Activated T-helper 1 cell treated with anti-CD3 and anti-CD28 coated beads, Interleukin-12 subunit alpha, Interleukin-12 subunit beta, Interleukin-2, Interleukin-4 antibody, amounts not matched to agents 30 ng/mL and 10 ng/mL and 1 ng/mL, durations not matched to agents 14 hours and 24 hours and 36 hours (primary cell): ENCODE results near the gene TPO. TPM values are rescaled to one million over a fixed set of nuclear protein-coding genes. Genes with fewer than 3 reads are reported as not detected.
"Not testable (repeated sequence)": the region's sequence is repeated elsewhere in the genome, so short reads cannot be mapped to it uniquely, and the experiment has no call there.

ENCODE experiments used
- DNase-seq: peaks from one replicate; pipeline ENCODE4 v3.0.0; 2021; ENCODE audit warnings: low spot score
- H3K27ac Mint-ChIP-seq: one replicate; pipeline ENCODE4 v1.8.0; 2021; ENCODE audit warnings: mild to moderate bottlenecking, mixed read lengths
- H3K27me3 Mint-ChIP-seq: one replicate; pipeline ENCODE4 v1.8.0; 2022; ENCODE audit warnings: mild to moderate bottlenecking, moderate library complexity, mixed read lengths; ENCODE audit not compliant: insufficient read depth
- H3K36me3 Mint-ChIP-seq: one replicate; pipeline ENCODE4 v1.8.0; 2021; ENCODE audit warnings: low read depth, mixed read lengths
- H3K4me1 Mint-ChIP-seq: one replicate; pipeline ENCODE4 v1.8.0; 2021; ENCODE audit warnings: low read depth, mixed read lengths
- H3K4me3 Mint-ChIP-seq: one replicate; pipeline ENCODE4 v1.8.0; 2021; ENCODE audit warnings: mild to moderate bottlenecking, moderate library complexity, mixed read lengths
- H3K9me3 Mint-ChIP-seq: one replicate; pipeline ENCODE4 v1.8.0; 2021; ENCODE audit warnings: mixed read lengths
- intact Hi-C: fragments of 100-400 bp; cut with micrococcal nuclease; formaldehyde crosslinking; loops from one replicate; pipeline ENCODE4 v1.15.1; 2024
- total RNA-seq: library from RNA; stranded (reverse); gene quantifications from 2 replicates; pipeline ENCODE4 v1.2.3, GENCODE V29; 2022

Gene TPO
- total RNA-seq, 1 donor from 2014 or later: not detected

DNA sequence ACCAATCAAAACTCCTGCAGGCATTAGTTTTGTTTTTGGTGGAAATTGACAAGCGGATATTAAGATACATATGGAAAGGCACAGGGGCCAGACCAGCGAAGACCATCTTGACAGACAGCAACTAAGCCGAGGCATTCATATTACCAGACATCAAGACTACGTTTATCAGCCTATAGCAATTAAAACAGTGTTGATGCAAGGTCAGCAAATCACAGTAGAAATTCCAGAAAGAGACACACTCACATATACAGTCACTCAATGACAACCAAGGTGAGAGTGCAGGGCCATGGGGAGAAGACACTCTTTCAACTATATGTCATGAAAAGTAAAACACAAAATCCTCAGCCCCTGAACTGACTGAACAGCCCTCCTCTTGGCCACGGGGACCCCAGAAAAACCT is 164.6 kb downstream of the TPO start:
- Mint-ChIP-seq H3K27ac (no peak overlapping the region), H3K4me1 (no peaks in the 10 kb centered on the region), H3K4me3 (no peak overlapping the region), H3K27me3 (peaks cover 7% of the 10 kb centered on the region), H3K9me3 (no peaks in the 10 kb centered on the region), H3K36me3 (no peaks in the 10 kb centered on the region)
- DNase-seq: no peak
- intact Hi-C loops: no loop called here

DNA sequence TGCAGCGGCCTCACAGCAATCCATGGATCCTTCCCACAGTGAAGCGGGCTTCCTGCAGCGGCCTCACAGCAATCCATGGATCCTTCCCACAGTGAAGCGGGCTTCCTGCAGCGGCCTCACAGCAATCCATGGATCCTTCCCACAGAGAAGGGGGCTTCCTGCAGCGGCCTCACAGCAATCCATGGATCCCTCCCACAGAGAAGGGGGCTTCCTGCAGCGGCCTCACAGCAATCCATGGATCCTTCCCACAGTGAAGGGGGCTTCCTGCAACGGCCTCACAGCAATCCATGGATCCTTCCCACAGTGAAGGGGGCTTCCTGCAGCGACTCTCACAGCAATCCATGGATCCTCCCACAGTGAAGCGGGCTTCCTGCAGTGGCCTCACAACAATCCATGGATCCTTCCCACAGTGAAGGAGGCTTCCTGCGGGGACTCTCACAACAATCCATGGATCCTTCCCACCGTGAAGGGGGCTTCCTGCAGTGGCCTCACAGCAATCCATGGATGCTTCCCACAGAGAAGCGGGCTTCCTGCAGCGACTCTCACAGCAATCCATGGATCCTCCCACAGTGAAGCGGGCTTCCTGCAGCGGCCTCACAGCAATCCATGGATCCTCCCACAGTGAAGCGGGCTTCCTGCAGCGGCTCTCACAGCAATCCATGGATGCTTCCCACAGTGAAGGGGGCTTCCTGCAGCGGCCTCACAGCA is 168.1 kb downstream of the TPO start:
- H3K27ac Mint-ChIP-seq, H3K36me3 Mint-ChIP-seq, H3K27me3 Mint-ChIP-seq, H3K9me3 Mint-ChIP-seq, H3K4me3 Mint-ChIP-seq, H3K4me1 Mint-ChIP-seq, DNase-seq, intact Hi-C loops: not testable (repeated sequence)

DNA sequence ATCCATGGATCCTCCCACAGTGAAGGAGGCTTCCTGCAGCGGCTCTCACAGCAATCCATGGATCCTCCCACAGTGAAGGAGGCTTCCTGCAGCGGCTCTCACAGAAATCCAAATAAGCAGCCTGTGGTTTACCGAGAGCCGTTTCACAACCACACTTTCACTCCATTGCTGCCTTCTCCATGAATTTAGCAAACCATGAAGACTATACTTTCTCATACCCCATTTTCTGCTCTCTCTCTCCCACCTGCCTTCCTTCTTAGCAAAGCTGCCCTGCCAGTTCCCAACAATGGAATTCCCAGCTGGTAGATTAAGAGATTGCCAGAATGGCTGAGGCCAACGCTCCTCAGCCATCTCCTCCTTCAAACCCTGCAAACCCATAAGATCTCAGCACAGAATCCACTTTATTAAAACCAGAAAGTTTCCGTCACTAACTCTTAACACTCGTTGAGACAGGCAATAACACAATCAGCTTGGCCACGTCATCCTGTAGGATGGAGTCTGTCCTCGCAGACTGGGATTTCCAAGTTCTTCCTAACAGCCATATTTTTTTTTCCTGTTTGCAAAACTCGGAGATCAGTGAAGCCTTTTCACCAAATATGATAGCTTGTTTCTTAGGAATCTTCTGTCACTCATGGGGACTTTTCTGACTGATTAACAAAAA is 168.8 kb downstream of the TPO start:
- H3K4me3 Mint-ChIP-seq: no peak overlapping the region
- peaks cover 4% of the 10 kb centered on the region for H3K27me3 Mint-ChIP-seq
- H3K36me3 Mint-ChIP-seq: no peaks in the 10 kb centered on the region
- H3K4me1 Mint-ChIP-seq: no peaks in the 10 kb centered on the region
- DNase-seq: no peak
- no peaks in the 10 kb centered on the region for H3K9me3 Mint-ChIP-seq
- no peak overlapping the region for H3K27ac Mint-ChIP-seq
- intact Hi-C loops: no loop called here

DNA sequence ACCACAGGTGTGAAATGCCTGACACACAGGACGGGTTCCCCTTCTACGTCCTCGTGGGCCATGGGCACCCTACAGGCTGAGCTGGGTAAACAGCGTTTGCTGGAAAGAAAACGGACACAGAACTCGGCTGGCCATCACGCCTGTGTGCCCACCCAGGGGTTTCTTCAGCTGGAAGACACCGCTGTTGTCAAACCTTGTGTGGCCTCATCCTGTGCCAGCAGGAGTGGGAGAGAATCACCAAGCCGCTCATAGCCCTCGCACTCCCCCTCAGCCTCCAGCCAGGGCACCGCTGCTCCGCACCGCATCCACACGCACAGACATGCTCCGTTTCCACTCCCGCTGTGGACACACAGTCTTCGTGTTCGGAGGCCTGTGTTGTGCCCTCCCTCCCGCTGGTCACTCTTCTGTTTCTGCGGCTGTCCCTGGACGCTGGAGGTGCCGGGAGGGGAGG is 169.7 kb downstream of the TPO start:
- H3K27me3 Mint-ChIP-seq: peaks cover 4% of the 10 kb centered on the region
- no peak overlapping the region for H3K4me3 Mint-ChIP-seq
- no peaks in the 10 kb centered on the region for H3K4me1 Mint-ChIP-seq
- no peak for DNase-seq
- no peaks in the 10 kb centered on the region for H3K36me3 Mint-ChIP-seq
- no peak overlapping the region for H3K27ac Mint-ChIP-seq
- no peaks in the 10 kb centered on the region for H3K9me3 Mint-ChIP-seq
- intact Hi-C loops: no loop called here

DNA sequence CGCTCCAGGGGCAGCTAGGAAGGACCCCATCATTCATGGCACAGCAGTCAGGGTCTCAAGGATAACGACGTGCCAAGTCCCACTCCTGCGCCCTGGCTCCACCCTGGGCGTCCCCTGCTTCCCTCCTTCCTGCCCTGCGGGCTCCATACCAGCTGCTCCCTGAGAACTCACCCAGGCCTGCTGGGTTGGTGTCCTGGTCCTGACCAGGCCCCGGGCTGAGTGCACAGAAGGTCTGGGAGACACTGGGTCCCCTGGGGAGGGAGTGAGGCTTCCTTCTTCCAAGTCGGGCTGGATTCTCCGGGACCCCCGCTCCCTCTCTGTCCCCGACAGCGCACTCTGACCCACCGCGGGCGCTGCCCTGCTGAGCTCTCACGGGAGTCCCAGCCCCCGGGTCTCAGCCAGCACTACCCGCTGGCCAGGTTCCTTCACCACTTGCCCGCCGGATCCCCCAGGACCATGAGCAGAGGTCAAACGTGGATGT is 170.8 kb downstream of the TPO start:
- Mint-ChIP-seq H3K36me3 (no peaks in the 10 kb centered on the region), H3K4me1 (no peaks in the 10 kb centered on the region), H3K4me3 (no peak overlapping the region), H3K27ac (no peak overlapping the region), H3K27me3 (peaks cover 1% of the 10 kb centered on the region), H3K9me3 (no peaks in the 10 kb centered on the region)
- no peak for DNase-seq
- intact Hi-C loops: no loop called here

DNA sequence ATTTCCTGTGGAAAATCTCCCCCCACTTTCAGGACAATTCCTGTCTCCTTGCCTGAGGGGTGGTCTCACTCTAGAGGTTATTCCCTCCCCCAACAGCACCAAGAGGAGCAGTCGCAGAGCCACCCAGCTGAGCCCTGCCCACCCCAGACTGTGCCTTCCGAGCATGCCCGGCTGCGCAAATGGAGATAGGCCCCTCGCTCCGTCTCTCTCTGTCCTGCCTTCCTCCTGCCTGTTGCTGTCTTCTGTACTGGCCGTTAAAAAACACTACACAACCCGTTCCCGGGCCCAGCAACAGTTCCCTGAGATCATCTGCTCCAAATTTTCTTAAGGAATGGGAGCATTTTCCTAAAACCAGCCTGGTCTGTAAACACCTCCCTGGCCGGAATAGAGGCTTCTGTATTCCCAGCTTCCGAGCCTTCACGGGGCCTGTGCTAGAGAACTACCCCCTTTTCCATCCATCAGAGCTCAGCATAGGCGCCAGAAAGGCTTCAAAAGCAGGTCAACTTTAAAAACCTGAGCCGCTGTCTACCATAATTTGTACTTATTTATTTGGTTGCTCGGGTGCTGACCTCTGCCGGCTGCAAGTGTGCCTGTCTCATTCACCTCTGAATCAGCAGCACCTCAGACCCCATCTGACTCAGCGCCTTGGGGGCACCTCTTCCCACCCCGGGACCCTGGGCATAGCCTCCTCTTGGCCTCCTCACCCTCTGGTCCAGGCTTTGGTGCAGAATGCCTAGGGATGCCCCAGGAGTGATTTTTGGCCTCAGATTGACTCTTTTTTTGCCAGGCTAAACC is 171.6 kb downstream of the TPO start:
- no peaks in the 10 kb centered on the region for H3K9me3 Mint-ChIP-seq
- no peaks in the 10 kb centered on the region for H3K4me1 Mint-ChIP-seq
- H3K27me3 Mint-ChIP-seq: peaks cover 1% of the 10 kb centered on the region
- H3K36me3 Mint-ChIP-seq: no peaks in the 10 kb centered on the region
- H3K27ac Mint-ChIP-seq: no peak overlapping the region
- H3K4me3 Mint-ChIP-seq: no peak overlapping the region
- no peak for DNase-seq
- intact Hi-C loops: no loop called here

DNA sequence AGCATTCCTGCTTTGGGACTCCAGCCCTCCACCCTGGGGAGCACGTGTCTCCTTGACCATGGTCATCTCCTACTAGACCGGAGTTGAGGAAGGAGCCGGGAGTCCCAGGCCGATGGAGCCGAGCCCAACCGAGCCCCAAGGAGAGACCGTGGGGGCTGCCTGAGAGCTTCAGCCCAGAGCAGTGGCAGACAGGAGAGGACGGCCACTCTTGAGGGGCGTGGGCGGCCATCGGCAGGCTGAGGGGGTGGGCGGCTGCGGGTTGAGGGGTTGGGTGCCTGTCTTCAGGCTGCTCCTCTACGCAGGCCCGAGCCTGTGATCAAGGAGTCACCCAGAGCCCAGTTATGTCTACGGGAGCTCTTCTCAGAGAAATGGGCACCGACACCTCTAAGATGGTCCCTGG is 172.4 kb downstream of the TPO start:
- Mint-ChIP-seq H3K36me3 (no peaks in the 10 kb centered on the region), H3K27me3 (peaks cover 1% of the 10 kb centered on the region), H3K9me3 (no peaks in the 10 kb centered on the region), H3K27ac (no peak overlapping the region), H3K4me3 (no peak overlapping the region), H3K4me1 (no peaks in the 10 kb centered on the region)
- no peak for DNase-seq
- intact Hi-C loops: no loop called here

DNA sequence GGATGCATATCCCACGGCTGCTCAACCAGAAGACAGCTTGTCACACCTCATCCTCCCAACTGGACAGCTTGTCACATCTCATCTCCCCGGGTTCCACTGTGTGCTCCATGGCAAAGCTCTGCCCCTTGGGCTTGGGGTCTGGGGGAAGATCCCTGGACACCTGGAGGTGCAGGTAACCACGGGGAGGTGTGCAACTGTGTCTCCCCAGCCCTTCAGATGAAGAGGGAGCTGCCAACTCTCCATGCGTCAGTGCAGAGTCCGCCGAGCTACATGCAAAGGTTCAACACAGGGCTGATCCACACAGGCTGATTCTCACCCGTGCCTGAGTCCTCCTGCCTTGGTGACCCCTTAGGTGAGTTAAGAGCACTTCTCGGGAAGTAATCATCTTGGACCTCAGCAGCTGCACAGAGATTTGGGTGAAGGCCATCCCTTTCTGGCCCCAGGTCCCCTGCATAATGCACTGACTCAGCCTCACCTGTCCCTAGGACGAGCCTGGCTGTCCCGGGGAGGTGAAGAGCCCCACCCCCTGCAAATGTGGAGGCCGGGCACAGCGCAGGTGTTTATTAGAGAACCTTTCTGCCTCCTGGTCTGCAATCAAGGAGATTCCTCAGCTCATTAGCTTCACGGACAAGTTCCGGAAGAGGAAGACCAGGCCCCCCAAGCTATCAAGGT is 173.1 kb downstream of the TPO start:
- intact Hi-C loops: no loop called here
- Mint-ChIP-seq H3K27me3 (peaks cover 1% of the 10 kb centered on the region), H3K36me3 (no peaks in the 10 kb centered on the region), H3K4me3 (no peak overlapping the region), H3K27ac (no peak overlapping the region), H3K9me3 (no peaks in the 10 kb centered on the region), H3K4me1 (no peaks in the 10 kb centered on the region)
- DNase-seq: no peak

DNA sequence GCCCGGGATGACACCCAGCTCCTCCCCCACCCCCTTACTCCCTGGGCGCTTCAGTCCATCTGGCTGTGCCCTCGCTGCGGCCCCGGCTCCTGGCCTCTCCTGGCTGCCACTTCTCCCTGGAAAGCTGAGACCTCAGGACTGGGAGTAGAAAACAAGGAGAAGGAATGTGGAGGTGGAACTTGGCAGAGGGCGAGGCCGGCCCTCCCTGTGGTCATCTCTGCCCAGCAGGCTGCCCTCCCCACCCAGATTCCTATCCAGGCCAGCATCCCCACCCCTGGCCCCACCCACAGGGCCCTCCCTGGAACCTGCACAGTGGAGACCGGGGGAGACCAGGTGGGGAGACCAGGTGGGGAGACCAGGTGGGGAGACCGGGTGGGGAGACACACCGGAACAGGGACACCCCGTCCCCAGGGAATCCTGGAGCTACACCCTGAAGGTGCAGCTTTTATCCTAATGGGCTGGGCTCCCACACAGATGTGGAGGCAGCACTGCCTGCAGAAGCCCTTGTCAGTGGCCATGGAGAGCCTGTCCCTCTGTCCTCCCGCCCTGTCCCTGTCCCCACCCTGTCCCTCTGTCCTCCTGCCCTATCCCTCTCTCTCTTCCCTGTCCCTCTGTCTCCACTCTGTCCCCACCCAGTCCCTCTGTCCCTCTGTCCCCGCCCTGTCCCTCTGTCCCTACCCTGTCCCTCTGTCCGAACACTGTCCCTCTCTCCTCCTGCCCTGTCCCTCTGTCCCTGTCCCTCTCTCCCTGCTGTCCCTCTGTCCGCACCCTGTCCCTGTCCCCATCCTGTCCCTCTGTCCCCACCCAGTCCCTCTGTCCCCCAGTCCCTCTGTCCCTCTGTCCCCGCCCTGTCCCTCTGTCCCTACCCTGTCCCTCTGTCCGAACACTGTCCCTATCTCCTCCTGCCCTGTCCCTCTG is 173.9 kb downstream of the TPO start:
- intact Hi-C loops: no loop called here
- H3K4me3 Mint-ChIP-seq: no peak overlapping the region
- no peaks in the 10 kb centered on the region for H3K4me1 Mint-ChIP-seq
- H3K27me3 Mint-ChIP-seq: peaks cover 1% of the 10 kb centered on the region
- H3K36me3 Mint-ChIP-seq: no peaks in the 10 kb centered on the region
- no peak overlapping the region for H3K27ac Mint-ChIP-seq
- H3K9me3 Mint-ChIP-seq: no peaks in the 10 kb centered on the region
- DNase-seq: no peak

DNA sequence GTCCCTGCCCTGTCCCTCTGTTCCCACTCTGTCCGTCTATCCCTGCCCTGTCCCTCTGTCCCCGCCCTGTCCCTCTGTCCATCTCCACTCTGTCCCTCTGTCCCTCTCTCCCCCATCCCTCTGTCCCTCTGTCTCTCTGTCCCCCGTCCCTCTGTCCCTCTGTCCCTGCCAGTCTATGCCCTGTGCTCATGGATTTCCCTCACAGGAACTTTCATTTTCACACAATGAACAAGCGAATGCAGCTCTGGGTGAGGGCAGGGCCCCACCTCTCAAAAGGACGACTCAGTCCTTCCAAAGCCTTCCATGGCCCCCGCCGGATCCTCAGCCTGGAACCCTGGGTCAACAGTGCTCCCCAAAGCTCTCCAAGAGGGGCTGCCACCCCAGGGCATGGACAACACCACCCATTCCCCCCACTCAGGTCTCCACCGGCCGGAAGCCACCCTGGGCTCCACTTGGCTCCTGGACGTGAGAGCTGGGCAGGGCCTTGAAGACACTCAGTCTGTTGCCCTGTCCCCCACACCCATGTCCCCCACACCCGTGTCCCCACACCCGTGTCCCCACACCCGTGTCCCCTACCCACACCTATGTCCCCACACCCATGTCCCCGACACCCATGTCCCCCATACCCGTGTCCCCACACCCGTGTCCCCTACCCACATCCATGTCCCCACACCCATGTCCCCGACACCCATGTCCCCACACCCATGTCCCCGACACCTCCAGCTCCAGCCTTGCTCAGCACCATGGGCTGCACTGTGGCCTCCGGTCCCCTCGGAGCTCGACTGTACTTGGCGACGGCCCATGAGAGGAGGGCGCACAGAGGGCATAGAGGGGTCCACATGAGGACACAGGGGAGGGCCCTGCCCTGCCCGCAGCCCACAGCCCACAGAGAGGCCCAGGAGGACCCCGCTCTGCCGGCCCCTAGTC is 175.1 kb downstream of the TPO start:
- peaks cover 1% of the 10 kb centered on the region for H3K27me3 Mint-ChIP-seq
- H3K36me3 Mint-ChIP-seq: no peaks in the 10 kb centered on the region
- DNase-seq: no peak
- intact Hi-C loops: no loop called here
- no peaks in the 10 kb centered on the region for H3K9me3 Mint-ChIP-seq
- H3K4me1 Mint-ChIP-seq: no peaks in the 10 kb centered on the region
- no peak overlapping the region for H3K4me3 Mint-ChIP-seq
- no peak overlapping the region for H3K27ac Mint-ChIP-seq

DNA sequence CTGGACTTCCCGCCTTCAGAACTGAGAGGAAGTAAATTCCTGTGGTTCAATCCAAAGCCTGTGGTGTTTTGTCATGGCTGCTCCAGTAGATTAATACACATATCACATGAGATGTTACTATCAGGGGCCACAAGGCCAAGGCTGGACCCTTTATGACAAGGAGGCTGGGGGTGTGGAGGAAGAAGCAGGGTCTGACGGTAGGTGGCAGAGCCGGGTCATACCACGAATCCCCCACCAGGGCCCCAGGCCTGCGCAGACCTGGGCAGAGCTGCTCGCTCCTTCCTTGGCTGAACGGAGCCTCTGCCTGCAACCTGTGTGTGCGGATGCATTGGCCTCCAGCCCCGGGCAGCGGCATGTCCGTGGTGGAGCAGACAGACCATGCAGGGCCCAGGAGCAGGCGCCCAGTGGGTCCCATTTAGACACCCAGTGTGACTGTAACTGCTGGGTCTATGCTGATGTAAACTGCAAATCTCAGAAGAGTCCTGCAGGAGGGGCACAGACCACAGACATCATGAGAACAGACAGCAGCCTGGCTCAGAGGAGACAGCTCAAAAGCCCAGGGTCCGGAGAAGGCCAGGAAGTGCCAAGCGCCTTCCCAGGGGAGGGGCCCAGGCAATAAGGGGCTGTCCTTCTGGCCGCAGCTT is 175.8 kb downstream of the TPO start:
- Mint-ChIP-seq H3K4me3 (no peak overlapping the region), H3K27ac (no peak overlapping the region), H3K36me3 (no peaks in the 10 kb centered on the region), H3K9me3 (no peaks in the 10 kb centered on the region), H3K27me3 (peaks cover 1% of the 10 kb centered on the region), H3K4me1 (no peaks in the 10 kb centered on the region)
- DNase-seq: no peak
- intact Hi-C loops: no loop called here
